Inflammatory macrophage treated with lipopolysaccharide for 4 hours (primary cell): ENCODE measurements around the gene NECTIN1.
A peak's percentile ranks its signal among the peaks of the same experiment; 100 is the strongest.

Experiments used
- DNase-seq: peaks from one replicate; pipeline ENCODE4 v3.0.0-alpha.2; 2020

Gene NECTIN1, protein sequence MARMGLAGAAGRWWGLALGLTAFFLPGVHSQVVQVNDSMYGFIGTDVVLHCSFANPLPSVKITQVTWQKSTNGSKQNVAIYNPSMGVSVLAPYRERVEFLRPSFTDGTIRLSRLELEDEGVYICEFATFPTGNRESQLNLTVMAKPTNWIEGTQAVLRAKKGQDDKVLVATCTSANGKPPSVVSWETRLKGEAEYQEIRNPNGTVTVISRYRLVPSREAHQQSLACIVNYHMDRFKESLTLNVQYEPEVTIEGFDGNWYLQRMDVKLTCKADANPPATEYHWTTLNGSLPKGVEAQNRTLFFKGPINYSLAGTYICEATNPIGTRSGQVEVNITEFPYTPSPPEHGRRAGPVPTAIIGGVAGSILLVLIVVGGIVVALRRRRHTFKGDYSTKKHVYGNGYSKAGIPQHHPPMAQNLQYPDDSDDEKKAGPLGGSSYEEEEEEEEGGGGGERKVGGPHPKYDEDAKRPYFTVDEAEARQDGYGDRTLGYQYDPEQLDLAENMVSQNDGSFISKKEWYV

DNA sequence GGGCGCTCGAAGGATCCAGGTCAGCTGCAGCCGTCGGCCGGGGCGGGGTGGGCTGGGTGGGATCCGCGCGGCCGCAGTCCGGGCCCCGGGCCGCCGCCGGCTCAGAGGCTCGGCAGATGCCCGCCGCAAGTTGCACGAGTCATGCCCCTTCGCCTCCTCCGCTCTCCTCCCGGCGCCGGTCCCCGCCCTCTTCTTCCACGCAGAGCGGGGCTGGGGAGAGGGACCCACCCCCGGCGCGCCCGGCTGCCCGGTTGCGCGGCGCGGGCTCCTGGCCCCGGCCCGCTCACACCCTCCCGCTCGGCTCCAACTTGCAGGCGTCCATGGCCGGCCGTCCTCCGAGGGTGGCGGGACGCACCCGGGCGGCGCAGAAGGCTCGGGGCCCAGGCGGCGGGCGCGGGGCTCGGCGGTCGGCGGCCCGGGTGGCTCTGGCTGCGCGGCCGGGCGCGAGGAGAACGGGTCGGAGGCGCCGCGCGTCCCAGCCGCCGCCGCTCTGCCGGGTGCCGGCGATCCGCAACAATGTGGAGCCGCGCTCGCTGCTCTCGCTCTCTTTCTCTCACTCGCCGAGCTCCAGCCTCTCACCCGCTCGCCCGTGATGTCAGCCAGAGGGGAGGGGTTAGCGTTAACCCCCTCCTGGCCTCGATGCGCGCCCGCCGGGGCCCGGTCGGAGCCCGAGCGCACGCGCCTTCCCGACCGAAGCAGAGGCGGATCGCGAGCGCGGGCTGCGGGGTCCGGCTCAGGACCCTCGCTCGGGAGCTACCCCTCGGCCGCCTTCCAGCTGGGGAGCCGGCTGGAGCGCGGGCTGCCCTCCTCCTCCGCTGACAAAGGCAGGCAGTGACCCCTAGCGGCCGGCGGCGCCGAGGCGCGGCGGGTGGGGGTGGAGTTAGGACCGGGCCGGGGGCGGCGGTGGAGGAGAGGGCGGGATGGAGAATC, at the start of gene NECTIN1:
NECTIN1 (minus strand) TSS at position 550 of the 930 bp plus-strand sequence. CDS start 647 bp downstream, outside the sequence.
- peak; percentile 82 for DNase-seq

DNA sequence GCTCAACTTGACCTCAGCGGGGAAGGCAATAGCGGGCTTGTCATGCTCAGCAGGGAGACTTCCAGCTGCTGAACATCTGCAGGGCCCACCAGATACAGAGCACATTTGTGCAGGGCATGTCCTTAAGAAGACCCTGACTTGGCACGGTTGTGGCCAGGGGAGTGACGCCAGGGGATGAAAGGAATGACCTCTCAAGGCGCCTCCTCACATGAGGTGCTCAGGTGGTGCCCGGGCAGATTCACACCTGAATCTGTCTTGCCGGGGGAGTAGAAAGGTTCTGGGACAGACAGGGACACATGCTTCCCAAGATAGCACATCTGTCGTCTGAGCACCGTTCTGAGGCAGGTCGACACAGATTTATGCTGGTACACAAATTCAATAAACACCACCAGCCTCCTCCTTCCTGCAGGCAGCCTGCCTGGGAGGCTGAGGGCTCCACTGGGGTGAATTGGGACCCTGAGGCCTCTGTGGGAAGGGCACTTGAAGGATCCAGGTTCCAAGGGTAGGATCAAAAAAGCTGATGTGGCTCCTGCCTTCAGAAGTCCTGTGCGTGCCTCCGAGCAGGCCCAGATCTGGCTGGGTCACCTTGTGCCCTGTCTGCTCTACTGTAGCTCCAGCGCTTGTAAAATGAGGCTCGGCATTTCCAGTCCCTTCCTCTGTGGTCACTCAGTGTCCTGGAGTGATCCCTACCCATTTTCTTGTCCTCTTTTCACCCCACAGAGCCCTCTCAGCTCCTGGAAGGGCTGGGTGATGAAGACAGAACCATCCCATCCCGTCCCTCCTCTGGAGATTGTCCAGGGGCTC, 49.6 kb upstream of the NECTIN1 start:
- no peak for DNase-seq

- DNase-seq, result no peak
These were observed 48.9 kb upstream of the NECTIN1 start for GRCh38 chr11:119777940-119778339.

- DNase-seq, result no peak
These were observed 47.7 kb upstream of the NECTIN1 start for GRCh38 chr11:119776651-119777050.

DNA sequence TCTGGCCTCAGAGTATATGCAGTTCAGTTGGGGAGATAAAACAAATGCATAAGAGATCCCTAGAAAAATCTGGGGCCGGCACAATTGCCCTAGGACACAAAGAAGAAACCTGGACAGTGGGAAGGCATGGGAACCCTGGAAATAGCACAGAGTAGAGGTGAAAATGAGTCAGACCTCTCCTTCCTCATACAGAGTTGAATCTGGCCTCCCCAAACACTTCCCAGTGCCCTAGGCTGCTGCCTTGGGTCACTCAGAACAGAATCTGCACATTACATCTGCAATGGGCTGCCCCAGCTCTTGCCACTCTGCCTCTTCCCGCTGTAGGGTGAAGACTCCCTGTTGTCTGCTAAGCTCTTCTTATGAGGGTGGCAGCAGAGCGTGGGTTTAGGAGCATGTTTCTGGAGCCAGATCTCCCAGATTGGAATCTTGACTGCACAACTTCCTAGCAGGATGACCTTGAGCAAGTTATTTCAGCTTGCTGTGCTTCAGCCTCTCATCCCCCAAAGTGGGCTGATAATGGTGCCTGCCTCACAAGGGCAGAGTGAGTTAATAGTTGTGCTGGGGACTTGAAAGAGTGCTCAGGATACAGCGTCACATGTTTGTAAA, 47.1 kb upstream of the NECTIN1 start:
- DNase-seq, result no peak

- DNase-seq, result no peak
These were observed 45.3 kb upstream of the NECTIN1 start for GRCh38 chr11:119774172-119774763.

DNA sequence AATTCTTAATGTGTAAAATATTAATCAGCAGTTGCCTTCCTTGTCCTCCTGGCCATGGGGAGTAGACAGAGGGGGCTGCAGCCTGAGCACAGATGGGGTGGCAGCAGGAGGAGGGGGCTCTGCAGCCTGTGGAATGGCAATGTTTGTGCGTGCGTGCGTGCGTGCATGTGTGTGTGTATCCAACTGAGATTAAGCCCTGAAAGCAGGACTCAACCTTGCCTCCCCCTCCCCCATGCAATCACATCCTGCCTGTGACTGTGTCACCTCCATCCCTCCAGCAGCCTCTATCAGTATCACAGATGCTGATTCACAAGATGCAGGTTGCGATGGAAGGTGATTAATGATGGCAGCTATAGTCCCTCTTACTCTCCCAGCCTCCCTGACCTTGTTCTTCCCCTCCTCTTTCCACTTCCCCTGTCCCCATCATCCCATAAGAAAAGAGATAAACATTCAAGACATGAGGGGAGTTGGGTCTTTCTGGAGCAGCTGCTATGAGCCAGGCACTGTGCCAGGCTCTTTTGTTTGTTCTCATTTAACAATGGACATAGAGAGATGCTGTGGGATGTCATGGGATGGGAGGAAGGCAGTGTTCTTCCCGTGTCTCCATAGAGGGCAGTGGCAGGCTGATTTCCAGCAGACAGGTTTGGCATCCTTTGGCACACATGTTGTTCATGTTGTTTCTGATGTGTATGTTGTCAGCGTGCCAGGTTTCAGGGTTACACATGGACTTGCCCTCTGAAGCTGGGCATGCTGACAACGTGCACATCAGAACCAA, 43.8 kb upstream of the NECTIN1 start:
- DNase-seq, result no peak

GRCh38 chr11:119772076-119772475, 43.1 kb upstream of the NECTIN1 start:
- DNase-seq, result no peak

DNA sequence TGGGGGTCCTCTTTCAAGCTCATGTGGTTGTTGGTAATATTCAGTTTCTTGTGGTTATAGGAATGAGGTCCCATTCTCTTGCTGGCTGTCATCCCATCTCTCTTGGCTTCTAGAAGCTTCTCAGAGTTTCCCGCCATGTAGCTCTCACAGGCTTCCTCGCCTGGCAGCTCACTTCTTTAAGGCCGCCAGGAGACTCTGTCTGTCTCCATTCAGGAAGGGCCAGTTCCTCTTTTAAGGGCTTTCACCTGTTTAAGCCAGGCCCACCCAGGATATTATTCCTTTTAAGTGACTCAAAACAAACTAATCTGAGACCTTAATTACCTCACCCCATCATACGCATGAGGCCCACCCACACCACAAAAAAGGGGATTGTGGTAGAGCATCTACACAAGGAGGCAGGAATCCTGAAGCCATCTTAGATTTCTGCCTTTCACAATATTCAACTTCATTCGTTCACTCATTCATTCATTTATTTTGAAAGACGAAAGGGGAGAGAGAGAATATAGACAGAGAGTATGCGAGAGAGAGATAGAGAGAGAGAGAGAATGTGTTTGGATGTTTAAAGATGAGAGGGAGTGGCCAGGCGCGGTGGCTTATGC, 42.3 kb upstream of the NECTIN1 start:
- DNase-seq, result no peak

DNA sequence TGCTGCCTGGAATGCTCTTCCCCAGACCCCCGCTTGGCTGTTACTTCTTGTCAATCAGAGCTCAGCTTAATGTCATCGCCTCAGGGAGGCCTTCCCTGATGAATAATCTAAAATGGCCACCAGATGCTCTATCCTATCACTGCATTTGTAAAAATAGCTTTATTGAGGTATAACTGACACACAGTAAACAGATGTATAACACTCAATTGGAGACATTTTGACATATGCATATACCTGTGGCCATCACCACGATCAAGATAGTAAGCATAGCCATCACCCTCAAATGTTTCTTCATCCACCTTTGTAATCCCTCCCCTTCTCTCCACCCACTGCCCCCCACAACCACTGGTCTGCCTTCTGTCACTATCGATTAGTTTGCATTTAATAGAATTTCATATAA, 36.6 kb upstream of the NECTIN1 start:
- no peak for DNase-seq

DNA sequence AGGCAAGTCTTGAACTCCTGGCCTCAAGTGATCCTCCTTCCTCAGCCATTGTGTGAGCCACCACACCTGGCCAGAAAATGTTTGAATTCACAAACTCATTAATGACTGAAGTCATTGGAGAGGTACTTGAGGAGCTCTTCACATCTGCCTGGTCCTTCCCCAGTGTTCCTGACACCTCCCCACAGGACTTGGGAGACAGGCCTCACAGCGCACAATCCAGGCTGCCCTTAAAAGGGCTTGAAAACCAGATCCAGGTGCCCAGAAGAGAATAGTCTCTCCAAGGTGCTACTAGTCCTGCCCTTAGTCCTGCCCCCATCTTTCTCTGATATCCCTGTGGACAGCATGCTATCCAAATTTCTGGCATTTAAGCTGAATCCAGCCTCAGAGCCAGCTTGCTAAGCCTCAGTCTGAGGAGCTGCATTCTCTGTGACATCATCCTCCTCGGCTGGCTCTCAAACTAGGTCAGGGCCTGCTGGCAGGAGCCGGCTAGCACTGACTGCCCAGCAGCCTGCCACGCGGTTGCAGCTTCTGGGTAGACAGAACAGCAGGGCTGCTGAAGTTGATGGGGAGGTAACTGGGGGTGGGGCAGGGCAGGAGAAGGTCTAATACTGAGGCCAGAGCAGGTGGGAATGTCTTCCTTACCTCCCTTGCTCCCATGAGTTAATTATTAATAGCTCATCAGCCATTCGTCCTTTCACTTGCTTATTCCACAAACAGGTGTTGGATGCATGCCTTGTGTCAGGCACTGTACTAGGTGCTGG, 35.3 kb upstream of the NECTIN1 start:
- DNase-seq, result no peak

DNA sequence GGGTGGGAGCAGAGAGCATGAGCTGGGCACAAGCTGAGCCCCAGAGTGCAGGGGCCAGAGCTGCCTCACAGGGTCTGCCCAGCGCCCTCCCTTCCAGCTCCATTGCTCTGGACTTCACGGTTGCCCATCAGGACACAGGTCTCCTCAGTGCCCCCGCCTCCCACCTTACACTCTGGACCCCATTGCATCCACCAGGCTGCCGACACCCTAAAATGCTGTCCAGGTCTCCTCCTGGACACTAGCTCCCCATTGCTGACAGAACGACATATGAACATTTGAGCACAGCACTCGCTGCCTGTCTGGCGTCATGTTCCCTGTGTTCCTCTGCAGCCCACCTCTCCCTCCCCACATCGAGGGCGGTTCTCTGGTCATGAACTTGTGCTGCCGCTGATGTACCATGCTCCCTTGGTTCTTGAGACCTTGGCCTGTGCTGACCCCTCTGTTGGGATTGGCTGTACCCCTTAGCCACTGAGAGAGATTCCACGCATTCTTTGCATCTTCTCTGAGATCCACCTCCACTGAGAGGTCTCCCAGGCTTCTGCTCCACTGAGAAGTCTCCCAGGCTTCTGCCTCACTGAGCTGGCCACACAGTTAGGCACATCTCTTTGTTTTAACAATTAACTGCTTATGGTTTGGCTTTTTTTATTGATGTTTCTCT, 34.2 kb upstream of the NECTIN1 start:
- no peak for DNase-seq

GRCh38 chr11:119759747-119760412, 30.9 kb upstream of the NECTIN1 start:
- DNase-seq, result no peak

GRCh38 chr11:119759324-119759723, 30.3 kb upstream of the NECTIN1 start:
- no peak for DNase-seq

GRCh38 chr11:119758291-119758690, 29.3 kb upstream of the NECTIN1 start:
- DNase-seq, result no peak

DNA sequence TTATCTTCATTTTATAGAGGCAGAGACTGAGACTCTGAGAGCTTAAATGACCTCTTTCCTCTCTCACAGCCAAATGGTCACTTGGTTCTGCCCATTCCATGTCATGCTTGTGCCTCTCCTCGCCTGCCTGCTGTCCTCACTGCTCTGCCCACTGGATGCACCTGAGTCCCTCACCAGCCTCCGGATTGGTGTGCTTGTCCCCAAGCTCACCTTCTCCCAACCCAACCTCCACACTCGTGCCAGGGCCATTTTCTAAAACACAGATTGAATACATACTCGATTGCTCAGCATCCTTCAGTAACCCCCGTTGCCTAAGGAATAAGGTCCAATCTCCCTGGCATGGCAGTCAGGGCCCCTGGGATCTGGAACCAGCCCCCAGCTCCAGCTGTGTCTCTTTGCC, 28.4 kb upstream of the NECTIN1 start:
- no peak for DNase-seq

DNA sequence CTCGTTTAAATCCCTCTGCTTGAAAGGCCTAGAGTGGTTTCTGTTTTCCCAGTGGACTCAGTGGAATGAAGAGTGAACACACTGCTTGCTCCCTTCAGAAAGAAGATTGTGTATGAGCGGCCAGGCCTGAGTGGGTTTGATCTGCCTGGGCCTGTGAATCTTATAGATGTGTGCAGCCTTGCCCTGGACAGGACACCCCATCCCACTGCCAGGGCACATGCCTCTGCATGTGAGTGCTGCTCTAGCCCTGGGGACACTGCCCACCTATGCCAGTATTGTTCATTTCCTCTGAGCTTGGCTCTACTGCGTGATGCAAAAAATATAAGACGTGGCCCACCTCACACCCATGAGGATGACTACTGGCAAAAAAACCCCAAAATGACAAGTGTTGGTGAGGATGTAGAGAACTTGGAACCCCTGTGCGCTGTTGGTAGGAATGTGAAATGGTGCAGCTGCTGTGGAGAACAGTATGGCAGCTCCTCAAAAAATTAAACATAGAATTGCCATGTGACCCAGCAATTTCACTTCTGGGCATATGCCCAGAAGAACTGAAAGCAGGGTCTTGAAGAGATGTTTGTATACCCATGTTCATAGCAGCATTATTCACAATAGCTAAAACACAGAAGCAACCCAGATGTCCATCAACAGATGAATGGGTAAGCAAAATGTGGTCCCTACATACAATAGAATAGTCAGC, 27.3 kb upstream of the NECTIN1 start:
- no peak for DNase-seq
